H9 (cell line): ENCODE data around the gene RAD50. TPM values are rescaled to one million over a fixed set of nuclear protein-coding genes. Genes with fewer than 3 reads are reported as not detected.

ENCODE experiments used
- DNase-seq: peaks from one replicate; pipeline ENCODE4 v3.0.0-alpha.2; 2017
- H2AFZ ChIP-seq: one replicate; pipeline ENCODE4 v1.6.1; 2013; ENCODE audit warnings: mild to moderate bottlenecking, low read length, control low read depth, moderate library complexity
- H2AK5ac ChIP-seq: 2 replicates; pipeline ENCODE4 v1.6.1; 2013; ENCODE audit warnings: low read length, control low read depth, mixed read lengths; ENCODE audit not compliant: insufficient read length
- H2BK120ac ChIP-seq: one replicate; pipeline ENCODE4 v1.6.1; 2013; ENCODE audit warnings: low read depth, mild to moderate bottlenecking, low read length, control low read depth, inconsistent platforms; ENCODE audit not compliant: poor library complexity, severe bottlenecking
- H2BK12ac ChIP-seq: 2 replicates; pipeline ENCODE4 v1.6.1; 2013; ENCODE audit warnings: low read length, control low read depth, mixed read lengths, low read depth; ENCODE audit not compliant: insufficient read length
- H2BK15ac ChIP-seq: 2 replicates; pipeline ENCODE4 v1.6.1; 2013; ENCODE audit warnings: low read depth, low read length, control low read depth
- H2BK20ac ChIP-seq: one replicate; pipeline ENCODE4 v1.6.1; 2013; ENCODE audit warnings: low read depth, mild to moderate bottlenecking, low read length, control low read depth, inconsistent platforms; ENCODE audit not compliant: poor library complexity, severe bottlenecking
- H2BK5ac ChIP-seq: 2 replicates; pipeline ENCODE4 v1.6.1; 2013; ENCODE audit warnings: low read length, control low read depth, mixed read lengths; ENCODE audit not compliant: insufficient read length
- H3K14ac ChIP-seq: 2 replicates; pipeline ENCODE4 v1.6.1; 2013; ENCODE audit warnings: low read length, control low read depth; ENCODE audit not compliant: insufficient read depth
- H3K18ac ChIP-seq: 2 replicates; pipeline ENCODE4 v1.6.1; 2013; ENCODE audit warnings: low read depth, mild to moderate bottlenecking, mixed read lengths, low read length, control low read depth; ENCODE audit not compliant: insufficient read length
- H3K23ac ChIP-seq: 2 replicates; pipeline ENCODE4 v1.6.1; 2013; ENCODE audit warnings: low read length, control low read depth, mixed read lengths, low read depth; ENCODE audit not compliant: insufficient read length
- H3K23me2 ChIP-seq: 2 replicates; pipeline ENCODE4 v1.6.1; 2013; ENCODE audit warnings: low read depth, mild to moderate bottlenecking, mixed read lengths, low read length, control low read depth; ENCODE audit not compliant: insufficient read length, poor library complexity, severe bottlenecking
- H3K27ac ChIP-seq: 2 replicates; pipeline ENCODE4 v1.5.1; 2013; ENCODE audit warnings: low read length, control low read depth, mixed read lengths, low read depth; ENCODE audit not compliant: insufficient read length
- H3K27me3 ChIP-seq: 2 replicates; pipeline ENCODE4 v1.6.1; 2013; ENCODE audit warnings: low read length, control low read depth, inconsistent platforms; ENCODE audit not compliant: insufficient read depth
- H3K4ac ChIP-seq: 2 replicates; pipeline ENCODE4 v1.6.1; 2013; ENCODE audit warnings: low read depth, mild to moderate bottlenecking, control low read depth, inconsistent platforms, low read length, moderate library complexity
- H3K4me1 ChIP-seq: 2 replicates; pipeline ENCODE4 v1.6.1; 2013; ENCODE audit warnings: low read length, control low read depth, inconsistent platforms; ENCODE audit not compliant: insufficient read depth
- H3K4me2 ChIP-seq: 2 replicates; pipeline ENCODE4 v1.6.1; 2013; ENCODE audit warnings: low read length, control low read depth, mixed read lengths; ENCODE audit not compliant: insufficient read length, insufficient read depth
- H3K56ac ChIP-seq: 2 replicates; pipeline ENCODE4 v1.6.1; 2013; ENCODE audit warnings: low read depth, mild to moderate bottlenecking, mixed read lengths, low read length, control low read depth; ENCODE audit not compliant: insufficient read length
- H3K79me1 ChIP-seq: 2 replicates; pipeline ENCODE4 v1.6.1; 2013; ENCODE audit warnings: low read depth, mild to moderate bottlenecking, moderate library complexity, low read length, control low read depth, inconsistent platforms; ENCODE audit not compliant: insufficient read depth, poor library complexity, severe bottlenecking
- H3K79me2 ChIP-seq: 2 replicates; pipeline ENCODE4 v1.6.1; 2013; ENCODE audit warnings: low read length, control low read depth, inconsistent platforms; ENCODE audit not compliant: insufficient read depth
- H3K9ac ChIP-seq: 2 replicates; pipeline ENCODE4 v1.6.1; 2013; ENCODE audit warnings: low read length, control low read depth, mixed read lengths; ENCODE audit not compliant: insufficient read length; ENCODE audit errors: extremely low read depth
- H3K9me3 ChIP-seq: one replicate; pipeline ENCODE4 v1.6.1; 2013; ENCODE audit warnings: low read depth, low read length, inconsistent platforms; ENCODE audit not compliant: control insufficient read depth
- H3T11ph ChIP-seq: one replicate; pipeline ENCODE4 v1.6.1; 2013; ENCODE audit warnings: mild to moderate bottlenecking, low read length, control low read depth, inconsistent platforms
- H4K20me1 ChIP-seq: one replicate; pipeline ENCODE4 v1.6.1; 2013; ENCODE audit not compliant: control insufficient read depth, insufficient read length, insufficient read depth
- H4K5ac ChIP-seq: 2 replicates; pipeline ENCODE4 v1.6.1; 2013; ENCODE audit warnings: low read depth, mild to moderate bottlenecking, mixed read lengths, low read length, control low read depth; ENCODE audit not compliant: insufficient read length
- H4K8ac ChIP-seq: replicated peaks from 2 replicates; pipeline ENCODE4 v1.6.1; 2013; ENCODE audit warnings: low read length, control low read depth, mixed read lengths, low read depth; ENCODE audit not compliant: insufficient read length
- H4K91ac ChIP-seq: 2 replicates; pipeline ENCODE4 v1.6.1; 2013; ENCODE audit warnings: low read depth, mild to moderate bottlenecking, moderate library complexity, mixed read lengths, low read length, control low read depth; ENCODE audit not compliant: insufficient read length
- H3K27ac Mint-ChIP-seq, 3 experiments: 2 replicates in 2 of 3; 3 replicates in 1 of 3; pipeline ENCODE4 v1.8.0; 2020 to 2021; ENCODE audit warnings: mixed read lengths in 3 of 3, mild to moderate bottlenecking in 1 of 3, moderate library complexity in 1 of 3
- H3K27me3 Mint-ChIP-seq: 2 replicates; pipeline ENCODE4 v1.8.0; 2021; ENCODE audit warnings: low read depth, mild to moderate bottlenecking, moderate library complexity, mixed read lengths
- H3K36me3 Mint-ChIP-seq, 3 experiments: 2 replicates in 2 of 3; 3 replicates in 1 of 3; pipeline ENCODE4 v1.8.0; 2020 to 2021; ENCODE audit warnings: low read depth in 3 of 3, mixed read lengths in 3 of 3; ENCODE audit not compliant: insufficient read depth in 1 of 3
- H3K4me1 Mint-ChIP-seq, 2 experiments: 2 replicates each; pipeline ENCODE4 v1.8.0; 2020; ENCODE audit warnings: mixed read lengths in 2 of 2
- H3K4me3 Mint-ChIP-seq, 2 experiments: 2 replicates in 1 of 2; 3 replicates in 1 of 2; pipeline ENCODE4 v1.8.0; 2020 to 2021; ENCODE audit warnings: mild to moderate bottlenecking in 2 of 2, mixed read lengths in 2 of 2, moderate library complexity in 1 of 2
- H3K9me3 Mint-ChIP-seq, 2 experiments: 2 replicates in 1 of 2; 3 replicates in 1 of 2; pipeline ENCODE4 v1.8.0; 2020; ENCODE audit warnings: mild to moderate bottlenecking in 2 of 2, mixed read lengths in 2 of 2, moderate library complexity in 1 of 2
- CTCF ChIP-seq: fragments of 200-600 bp; sonication (generic); conservative IDR thresholded peaks from 3 replicates; pipeline ENCODE4 v1.8.0; 2021; ENCODE audit warnings: antibody characterized with exemption, mild to moderate bottlenecking
- WGBS: extraction: QIAGEN DNeasy Blood & Tissue Kit; methylation state at CpG from one replicate; pipeline ENCODE4 v1.1.7; 2013; ENCODE audit warnings: missing lambda C conversion rate, low lambda C conversion rate, mixed read lengths; ENCODE audit not compliant: insufficient read length; ENCODE audit errors: extremely low coverage; 5-methylcytosine and 5-hydroxymethylcytosine counted together
- total RNA-seq: library from RNA; stranded (reverse); gene quantifications from 2 replicates; pipeline ENCODE4 v1.2.1, GENCODE V29; 2021

The RAD50 gene
- total RNA-seq, 1 experiment from 2014 or later = 46.1 TPM

- no peak for DNase-seq
- H3K9me3 ChIP-seq = no peaks in the 10 kb centered on the region
- H3K27ac ChIP-seq = no peak overlapping the region
- H3K56ac ChIP-seq = no peak overlapping the region
- Mint-ChIP-seq H3K27me3 (no peaks in the 10 kb centered on the region), H3K36me3 (peaks cover 1 to 62% (median 34%) of the 10 kb centered on the region in 3 experiments; a peak in 5 of 7 replicates), H3K4me1 (no peaks in the 10 kb centered on the region), H3K9me3 (no peaks in the 10 kb centered on the region), H3K4me3 (no peak overlapping the region), H3K27ac (no peak overlapping the region; a peak in 1 of 7 replicates)
- no peak overlapping the region for H2BK15ac ChIP-seq
- no peak for TF ChIP-seq CTCF
- H3K14ac ChIP-seq = no peak overlapping the region
- no peak overlapping the region for H2BK12ac ChIP-seq
- H3K9ac ChIP-seq = no peak overlapping the region
- no peak overlapping the region for H2BK5ac ChIP-seq
- no peak overlapping the region for H3T11ph ChIP-seq
- no peak overlapping the region for H4K5ac ChIP-seq
- no peak overlapping the region for H2BK120ac ChIP-seq
- H2AK5ac ChIP-seq = no peak overlapping the region
- H3K4me1 ChIP-seq = no peaks in the 10 kb centered on the region
- H3K23me2 ChIP-seq = no peaks in the 10 kb centered on the region
- no peak overlapping the region for H3K18ac ChIP-seq
- H3K4ac ChIP-seq = no peak overlapping the region
- H2BK20ac ChIP-seq = no peak overlapping the region
- H2AFZ ChIP-seq = no peak overlapping the region
- H3K23ac ChIP-seq = no peak overlapping the region
- no peaks in the 10 kb centered on the region for H3K27me3 ChIP-seq
- no peak overlapping the region for H4K91ac ChIP-seq
- no peak overlapping the region for H3K4me2 ChIP-seq
- no peaks in the 10 kb centered on the region for H3K79me2 ChIP-seq
- H4K8ac ChIP-seq = no peak overlapping the region
- no peaks in the 10 kb centered on the region for H4K20me1 ChIP-seq
- H3K79me1 ChIP-seq = no peaks in the 10 kb centered on the region
- no CpG with 5 or more reads among the region's 3 CpGs for WGBS
These were observed 37.4 kb downstream of the RAD50 start for GRCh38 chr5:132594170-132594569.
